ENCODE measurements around the gene XRCC4.
"Not testable (repeated sequence)": the region's sequence is repeated elsewhere in the genome, so short reads cannot be mapped to it uniquely, and the experiment has no call there.

Gene XRCC4

GRCh38 chr5:83118471-83118870 is 41.1 kb downstream of the XRCC4 start:
- no peak for DNase-seq (ENCODE audit: low read depth)

GRCh38 chr5:83118976-83119375 is 41.6 kb downstream of the XRCC4 start:
- DNase-seq (ENCODE audit: low read depth) = no peak

- DNase-seq (ENCODE audit: low read depth) = no peak
Observed at GRCh38 chr5:83124593-83124992, 47.2 kb downstream of the XRCC4 start.

- no peak for DNase-seq (ENCODE audit: low read depth)
Observed at GRCh38 chr5:83125560-83125959, 48.2 kb downstream of the XRCC4 start.

- DNase-seq (ENCODE audit: low read depth) = no peak
Observed at GRCh38 chr5:83126501-83126900, 49.2 kb downstream of the XRCC4 start.

GRCh38 chr5:83133797-83134196 is 56.5 kb downstream of the XRCC4 start:
- DNase-seq (ENCODE audit: low read depth) = no peak

GRCh38 chr5:83142526-83142925 is 65.2 kb downstream of the XRCC4 start:
- no peak for DNase-seq (ENCODE audit: low read depth)

- DNase-seq (ENCODE audit: low read depth) = no peak
Observed at GRCh38 chr5:83145241-83145640, 67.9 kb downstream of the XRCC4 start.

GRCh38 chr5:83145882-83146331 is 68.6 kb downstream of the XRCC4 start:
- peak; percentile 23 for DNase-seq (ENCODE audit: low read depth)

- no peak for DNase-seq (ENCODE audit: low read depth)
Observed at GRCh38 chr5:83146441-83146840, 69.1 kb downstream of the XRCC4 start.

- DNase-seq (ENCODE audit: low read depth) = no peak
Observed at GRCh38 chr5:83147593-83147992, 70.2 kb downstream of the XRCC4 start.

- DNase-seq (ENCODE audit: low read depth) = no peak
Observed at GRCh38 chr5:83148370-83148769, 71.0 kb downstream of the XRCC4 start.

GRCh38 chr5:83149671-83150070 is 72.3 kb downstream of the XRCC4 start:
- DNase-seq (ENCODE audit: low read depth) = peak; percentile 21

- DNase-seq (ENCODE audit: low read depth) = no peak
Observed at GRCh38 chr5:83151821-83152220, 74.5 kb downstream of the XRCC4 start.

- not testable (repeated sequence) for DNase-seq (ENCODE audit: low read depth)
Observed at GRCh38 chr5:83152996-83153395, 75.6 kb downstream of the XRCC4 start.

- DNase-seq (ENCODE audit: low read depth) = no peak
Observed at GRCh38 chr5:83156001-83156400, 78.7 kb downstream of the XRCC4 start.

GRCh38 chr5:83157163-83157562 is 79.8 kb downstream of the XRCC4 start:
- DNase-seq (ENCODE audit: low read depth) = no peak

GRCh38 chr5:83162601-83163000 is 85.3 kb downstream of the XRCC4 start:
- DNase-seq (ENCODE audit: low read depth) = no peak

- DNase-seq (ENCODE audit: low read depth) = no peak
Observed at GRCh38 chr5:83167538-83167937, 90.2 kb downstream of the XRCC4 start.

GRCh38 chr5:83169571-83170337 is 92.4 kb downstream of the XRCC4 start:
- DNase-seq (ENCODE audit: low read depth) = no peak

GRCh38 chr5:83172011-83172410 is 94.7 kb downstream of the XRCC4 start:
- no peak for DNase-seq (ENCODE audit: low read depth)

GRCh38 chr5:83172655-83173054 is 95.3 kb downstream of the XRCC4 start:
- DNase-seq (ENCODE audit: low read depth) = peak; percentile 38

GRCh38 chr5:83173826-83174225 is 96.5 kb downstream of the XRCC4 start:
- DNase-seq (ENCODE audit: low read depth) = no peak

- DNase-seq (ENCODE audit: low read depth) = no peak
Observed at GRCh38 chr5:83177803-83178202, 100.5 kb downstream of the XRCC4 start.
